ENCODE data around the gene CFD.
A peak's percentile ranks its signal among the peaks of the same experiment; 100 is the strongest.
"Not testable (repeated sequence)": the region's sequence is repeated elsewhere in the genome, so short reads cannot be mapped to it uniquely, and the experiment has no call there.

The CFD gene

GRCh38 chr19:825897-826644, 33.4 kb upstream of the CFD start:
- DNase-seq: no peak

GRCh38 chr19:827314-827709, 32.2 kb upstream of the CFD start:
- DNase-seq: no peak

DNA sequence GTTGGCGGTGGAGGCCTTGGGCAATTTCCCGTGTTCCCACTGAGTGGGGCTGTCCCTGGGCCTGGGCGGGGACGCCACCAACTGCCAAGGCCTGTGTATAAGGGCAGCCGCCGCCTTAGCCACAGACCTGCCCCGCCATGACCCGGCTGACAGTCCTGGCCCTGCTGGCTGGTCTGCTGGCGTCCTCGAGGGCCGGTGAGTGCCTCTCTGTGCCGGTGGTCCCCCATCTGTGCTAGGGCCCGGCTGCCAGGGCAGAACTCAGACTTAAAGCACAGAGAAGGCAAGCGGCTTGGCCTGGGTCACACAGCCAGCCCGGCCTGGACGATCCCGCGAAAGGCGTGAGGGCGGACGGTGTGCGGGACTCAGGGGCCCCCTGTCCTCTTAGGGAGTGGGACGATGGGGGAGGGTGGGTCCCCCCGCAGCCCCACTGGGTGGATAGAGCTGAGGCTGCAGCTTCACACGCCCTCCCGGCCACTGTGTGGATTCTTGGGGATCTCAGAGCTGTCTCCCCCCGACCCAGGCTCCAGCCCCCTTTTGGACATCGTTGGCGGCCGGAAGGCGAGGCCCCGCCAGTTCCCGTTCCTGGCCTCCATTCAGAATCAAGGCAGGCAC, 31.6 kb upstream of the CFD start, which contains the start of gene AZU1:
Gene AZU1 (plus strand): TSS at position 128 of the 612 bp plus-strand sequence. CDS start 10 bp downstream, at position 138.
- DNase-seq: no peak

DNA sequence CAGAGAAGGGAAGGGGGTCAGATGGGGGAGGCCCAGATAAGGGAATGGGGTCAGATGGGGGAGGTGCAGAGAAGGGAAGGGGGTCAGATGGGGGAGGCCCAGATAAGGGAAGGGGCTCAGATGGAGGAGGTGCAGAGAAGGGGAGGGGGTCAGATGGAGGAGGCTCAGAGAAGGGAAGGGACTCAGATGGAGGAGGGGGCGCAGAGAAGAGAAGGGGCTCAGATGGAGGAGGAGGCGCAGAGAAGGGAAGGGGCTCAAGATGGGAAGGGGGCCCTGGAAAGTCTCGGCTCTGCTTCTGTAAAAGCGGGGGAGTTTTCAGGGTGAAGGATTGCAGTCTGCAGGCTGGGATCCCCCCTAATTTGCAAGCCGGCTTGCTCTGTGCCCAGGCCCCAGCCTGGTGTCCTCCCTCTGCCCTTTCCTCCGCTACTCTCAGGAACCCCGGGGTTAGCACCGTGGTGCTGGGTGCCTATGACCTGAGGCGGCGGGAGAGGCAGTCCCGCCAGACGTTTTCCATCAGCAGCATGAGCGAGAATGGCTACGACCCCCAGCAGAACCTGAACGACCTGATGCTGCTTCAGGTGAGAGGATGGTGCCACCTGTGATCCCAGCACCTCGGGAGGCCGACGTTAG, 30.2 kb upstream of the CFD start:
- no peak for DNase-seq

GRCh38 chr19:831407-832369, 27.8 kb upstream of the CFD start:
- DNase-seq: no peak

GRCh38 chr19:834216-834615, 25.2 kb upstream of the CFD start:
- DNase-seq: no peak

DNA sequence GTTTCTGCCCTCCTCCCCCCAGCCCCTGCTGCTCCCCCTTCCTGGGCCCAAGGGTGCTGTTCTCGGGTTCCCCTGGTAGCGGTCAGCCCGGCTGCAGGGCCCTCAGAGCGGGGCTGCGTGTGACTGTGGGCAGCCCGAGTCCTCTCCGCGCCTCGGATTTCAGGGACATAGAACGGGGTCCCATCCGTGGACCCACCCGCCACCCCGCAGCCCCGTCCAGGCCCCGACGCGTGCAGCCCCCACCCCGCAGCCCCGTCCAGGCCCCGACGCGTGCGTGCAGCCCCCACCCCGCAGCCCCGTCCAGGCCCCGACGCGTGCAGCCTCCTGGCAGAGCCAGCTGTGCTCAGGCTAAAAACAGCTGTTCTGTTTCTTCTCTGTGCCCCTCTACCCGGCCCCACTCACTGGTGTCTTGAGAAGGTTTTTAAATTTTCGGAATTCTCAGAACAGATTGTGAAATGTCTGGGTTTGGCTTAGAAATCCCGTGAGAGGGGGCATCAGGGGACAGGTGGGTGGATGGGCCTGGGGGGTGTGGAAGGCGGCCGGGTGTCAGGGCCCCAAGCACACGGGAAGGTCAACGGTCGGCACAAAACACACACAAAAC, 24.2 kb upstream of the CFD start:
- no peak for DNase-seq

DNA sequence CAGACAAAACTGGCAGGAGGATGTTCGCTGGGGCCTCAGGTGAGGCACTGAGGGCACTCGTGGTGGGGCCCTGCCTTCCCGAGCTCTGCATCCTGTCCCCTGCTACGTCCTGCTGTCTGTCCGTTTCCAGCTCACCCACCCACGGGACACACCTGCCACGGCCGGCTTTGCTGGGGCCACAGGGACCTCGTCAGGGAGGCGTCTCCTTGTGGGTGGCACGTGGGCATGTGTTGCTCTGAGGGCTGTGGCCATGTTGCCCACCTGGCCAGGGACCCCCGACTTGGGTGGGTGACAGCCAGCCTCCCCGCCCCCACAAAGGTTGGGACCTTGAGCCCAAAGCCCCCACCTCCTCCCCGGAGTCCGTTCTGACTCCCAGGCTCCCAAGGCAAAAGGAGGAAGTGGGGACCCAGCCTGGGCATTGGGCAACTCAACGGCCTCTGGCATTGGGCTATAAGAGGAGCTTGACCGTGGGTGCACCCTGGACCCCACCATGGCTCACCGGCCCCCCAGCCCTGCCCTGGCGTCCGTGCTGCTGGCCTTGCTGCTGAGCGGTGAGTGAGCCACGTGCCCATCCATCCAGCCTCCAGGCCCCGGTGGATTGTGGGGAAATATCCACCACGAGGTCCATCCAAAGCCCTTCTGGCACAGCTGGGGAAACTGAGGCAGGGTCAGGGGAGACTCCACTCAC, 18.8 kb upstream of the CFD start, which contains the start of gene PRTN3:
Gene PRTN3 (plus strand): TSS at position 481 of the 688 bp plus-strand sequence. CDS start 10 bp downstream, at position 491.
- DNase-seq: no peak

DNA sequence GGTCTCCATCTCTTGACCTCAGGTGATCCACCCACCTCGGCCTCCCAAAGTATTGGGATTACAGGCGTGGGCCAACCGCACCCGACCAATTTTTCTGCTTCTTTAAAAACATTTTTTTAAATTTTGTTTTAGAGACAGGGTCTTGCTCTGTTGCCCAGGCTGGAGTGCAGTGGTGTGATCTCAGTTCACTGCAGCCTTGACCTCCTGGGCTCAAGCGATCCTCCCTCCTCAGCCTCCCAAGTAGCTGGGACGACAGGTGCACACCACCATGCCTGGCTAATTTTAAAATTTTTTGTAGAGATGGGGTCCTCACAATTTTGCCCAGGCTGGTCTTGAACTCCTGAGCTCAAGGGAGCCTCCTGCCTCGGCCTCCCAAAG, 16.7 kb upstream of the CFD start:
- not testable (repeated sequence) for DNase-seq

DNA sequence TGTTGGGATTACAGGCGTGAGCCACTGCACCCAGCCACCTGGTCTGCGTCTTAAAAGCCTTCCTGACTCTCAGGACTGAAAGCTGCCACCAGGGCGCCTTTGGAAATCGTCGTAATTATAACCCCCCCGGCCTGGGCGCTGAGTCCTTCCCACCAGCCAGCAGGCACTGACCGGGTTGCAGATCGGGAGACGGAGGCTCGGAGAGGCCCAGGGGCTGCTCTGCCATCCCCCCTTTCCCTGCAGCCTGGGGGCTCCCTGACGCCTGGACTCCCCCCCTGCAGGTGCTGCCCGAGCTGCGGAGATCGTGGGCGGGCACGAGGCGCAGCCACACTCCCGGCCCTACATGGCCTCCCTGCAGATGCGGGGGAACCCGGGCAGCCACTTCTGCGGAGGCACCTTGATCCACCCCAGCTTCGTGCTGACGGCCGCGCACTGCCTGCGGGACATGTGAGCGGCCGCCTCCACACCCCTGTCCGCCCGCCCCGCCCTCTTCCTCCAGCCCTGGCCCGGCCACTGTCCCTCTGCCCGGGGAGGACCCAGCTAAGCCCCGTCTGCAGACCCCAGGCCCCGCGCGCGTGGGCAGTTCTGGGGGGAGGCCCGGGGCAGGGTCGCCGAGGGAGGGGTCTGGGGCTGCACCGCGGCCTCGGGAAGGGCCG, 16.2 kb upstream of the CFD start:
- no peak for DNase-seq

DNA sequence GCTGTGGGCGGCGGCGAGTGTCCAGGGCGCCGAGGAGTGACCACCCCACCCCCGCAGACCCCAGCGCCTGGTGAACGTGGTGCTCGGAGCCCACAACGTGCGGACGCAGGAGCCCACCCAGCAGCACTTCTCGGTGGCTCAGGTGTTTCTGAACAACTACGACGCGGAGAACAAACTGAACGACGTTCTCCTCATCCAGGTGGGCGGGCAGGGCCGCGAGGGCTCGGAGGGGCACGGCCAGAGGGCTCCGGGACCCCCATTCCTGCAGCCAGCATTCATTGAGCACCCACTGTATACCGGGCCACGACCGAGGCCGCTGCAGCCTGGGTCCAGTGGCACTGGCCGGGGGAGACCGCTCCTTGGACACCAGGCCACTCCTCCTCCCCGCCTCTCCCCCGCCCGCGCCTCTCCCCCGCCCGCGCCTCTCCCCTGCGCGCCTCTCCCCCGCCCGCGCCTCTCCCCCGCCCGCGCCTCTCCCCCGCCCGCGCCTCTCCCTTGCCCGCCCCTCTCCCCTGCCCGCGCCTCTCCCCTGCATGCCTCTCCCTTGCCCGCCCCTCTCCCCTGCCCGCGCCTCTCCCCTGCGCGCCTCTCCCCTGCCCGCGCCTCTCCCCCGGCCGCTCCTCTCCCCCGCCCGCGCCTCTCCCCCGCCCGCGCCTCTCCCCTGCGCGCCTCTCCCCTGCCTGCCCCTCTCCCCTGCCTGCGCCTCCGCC, 15.5 kb upstream of the CFD start:
- no peak for DNase-seq

- DNase-seq: no peak
Measured at GRCh38 chr19:844546-844971, 14.9 kb upstream of the CFD start.

GRCh38 chr19:845707-846521, 13.6 kb upstream of the CFD start:
- no peak for DNase-seq

DNA sequence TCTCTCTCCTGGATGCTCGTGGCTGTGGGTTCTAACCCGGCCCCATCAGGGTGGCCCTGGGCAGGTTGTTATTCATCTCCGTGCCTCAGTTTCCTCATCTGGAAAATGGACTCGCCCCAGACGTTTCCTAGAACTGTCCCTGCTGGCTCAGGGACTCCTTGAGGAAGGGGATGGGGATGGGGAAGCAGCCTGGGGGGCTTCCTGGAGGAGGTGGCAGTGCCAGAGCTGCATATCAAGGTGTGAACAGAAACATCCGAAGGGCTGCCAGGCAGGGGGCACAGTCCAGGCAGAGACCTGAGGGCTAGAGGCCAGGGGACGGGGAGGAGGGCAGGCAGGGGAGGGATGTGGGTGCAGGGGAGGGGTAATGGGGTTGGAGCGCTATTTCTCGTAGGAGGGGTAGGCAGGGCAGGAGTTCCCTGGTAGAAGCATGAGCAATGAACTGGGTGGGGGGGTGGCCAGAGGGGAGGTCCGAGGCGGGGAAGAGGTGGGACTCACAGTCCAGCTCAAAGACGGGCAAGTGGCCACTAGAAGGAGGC, 11.0 kb upstream of the CFD start:
- no peak for DNase-seq

GRCh38 chr19:849195-849594, 10.3 kb upstream of the CFD start:
- not testable (repeated sequence) for DNase-seq

DNA sequence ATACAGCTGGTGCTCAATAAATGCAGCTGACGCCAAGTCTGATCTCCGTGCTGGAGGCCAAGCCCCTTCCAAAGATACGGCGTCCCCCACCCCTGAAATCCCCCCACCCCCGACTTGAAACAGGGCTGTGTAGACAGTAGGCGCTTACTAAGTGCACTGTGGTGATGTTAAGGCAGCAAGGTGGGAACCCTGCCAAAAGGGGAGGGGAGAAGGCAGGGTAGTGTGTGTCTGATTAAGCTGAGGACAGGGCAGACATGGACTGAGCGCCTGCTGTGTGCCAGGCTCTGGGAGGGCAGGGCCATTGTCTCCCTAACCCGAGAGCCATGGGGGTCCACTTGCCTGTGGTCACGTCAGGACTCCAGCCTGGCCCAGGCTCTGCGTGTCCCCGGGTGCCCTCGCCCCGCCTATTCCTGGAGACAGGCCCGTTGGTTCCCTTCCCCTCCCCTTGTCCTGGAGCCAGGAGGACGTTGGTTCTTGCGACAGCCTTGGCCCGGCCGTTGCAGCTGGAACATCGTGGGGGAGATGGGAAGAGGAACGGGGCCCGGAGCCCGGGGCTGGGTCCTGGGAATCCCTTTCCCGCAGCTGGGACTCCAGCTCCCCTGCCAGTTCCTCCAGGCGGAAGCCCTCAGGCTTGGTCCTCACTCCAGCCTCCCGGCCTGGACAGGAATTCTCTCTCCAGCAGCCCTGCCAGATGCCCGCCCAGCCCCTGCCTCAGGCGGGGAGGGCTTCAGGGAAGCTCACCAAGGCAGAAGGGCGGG, 9.1 kb upstream of the CFD start:
- peak; percentile 54 for DNase-seq

DNA sequence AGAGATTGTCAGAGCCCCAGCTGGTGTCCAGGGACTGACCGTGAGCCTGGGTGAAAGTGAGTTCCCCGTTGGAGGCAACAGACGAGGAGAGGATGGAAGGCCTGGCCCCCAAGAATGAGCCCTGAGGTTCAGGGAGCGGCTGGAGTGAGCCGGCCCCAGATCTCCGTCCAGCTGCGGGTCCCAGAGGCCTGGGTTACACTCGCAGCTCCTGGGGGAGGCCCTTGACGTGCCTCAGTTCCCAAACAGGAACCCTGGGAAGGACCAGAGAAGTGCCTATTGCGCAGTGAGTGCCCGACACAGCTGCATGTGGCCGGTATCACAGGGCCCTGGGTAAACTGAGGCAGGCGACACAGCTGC, 8.5 kb upstream of the CFD start:
- DNase-seq: no peak

DNA sequence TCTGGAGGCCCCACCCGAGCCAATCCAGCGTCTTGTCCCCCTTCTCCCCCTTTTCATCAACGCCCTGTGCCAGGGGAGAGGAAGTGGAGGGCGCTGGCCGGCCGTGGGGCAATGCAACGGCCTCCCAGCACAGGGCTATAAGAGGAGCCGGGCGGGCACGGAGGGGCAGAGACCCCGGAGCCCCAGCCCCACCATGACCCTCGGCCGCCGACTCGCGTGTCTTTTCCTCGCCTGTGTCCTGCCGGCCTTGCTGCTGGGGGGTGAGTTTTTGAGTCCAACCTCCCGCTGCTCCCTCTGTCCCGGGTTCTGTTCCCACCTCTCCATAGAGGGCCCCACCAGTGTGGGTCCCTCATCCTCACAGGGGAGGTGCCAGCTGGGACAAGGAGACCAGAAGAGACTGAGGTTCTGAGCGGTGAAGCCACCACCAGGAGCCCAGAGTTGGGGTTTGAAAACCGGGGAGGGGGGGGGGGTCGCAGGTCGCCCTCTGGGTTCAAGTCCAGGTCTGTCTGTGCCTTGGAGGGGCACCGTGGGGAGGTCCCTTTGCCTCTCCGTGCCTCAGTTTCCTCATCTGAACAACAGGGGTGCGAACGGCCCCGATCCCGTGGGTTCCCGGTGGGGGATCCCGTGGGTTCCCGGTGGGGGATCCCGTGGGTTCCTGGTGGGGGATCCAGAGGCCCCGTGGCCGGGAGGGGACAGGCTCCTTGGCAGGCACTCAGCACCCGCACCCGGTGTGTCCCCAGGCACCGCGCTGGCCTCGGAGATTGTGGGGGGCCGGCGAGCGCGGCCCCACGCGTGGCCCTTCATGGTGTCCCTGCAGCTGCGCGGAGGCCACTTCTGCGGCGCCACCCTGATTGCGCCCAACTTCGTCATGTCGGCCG, 7.1 kb upstream of the CFD start, which contains the start of gene ELANE:
Gene ELANE (plus strand): TSS at position 168 of the 878 bp plus-strand sequence. CDS start 26 bp downstream, at position 194.
- DNase-seq: no peak
